ENCODE data around the gene GAB1.

DNA sequence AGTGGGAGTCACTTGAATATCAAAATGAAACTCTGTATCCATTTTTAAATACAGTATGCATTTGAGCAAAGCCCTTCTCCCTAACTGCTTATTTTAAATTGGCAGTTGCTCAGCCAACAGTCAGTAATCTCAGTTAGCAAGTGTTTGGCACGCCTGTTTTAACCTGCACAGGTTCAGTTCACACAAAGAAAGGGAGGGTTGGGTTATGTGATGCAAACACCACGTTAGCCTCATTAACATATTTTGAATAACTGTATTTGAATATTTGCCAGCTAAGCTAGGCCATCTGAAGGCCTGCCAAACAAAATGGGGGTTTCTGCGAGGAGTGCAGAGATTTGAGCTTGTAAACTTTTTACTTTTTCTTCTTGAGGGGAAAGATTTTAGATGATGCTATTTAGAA is 19.8 kb downstream of the GAB1 start:
- TF ChIP-seq POLR2A (IDR thresholded peaks at IDR 0.05) (no peak), CTCF (IDR thresholded peaks at IDR 0.05) (no peak)

Measured in upper lobe of left lung (tissue), 4 donors.